Neural cell (in vitro differentiated cells): ENCODE data around the gene BTBD1.

Source experiments
- CTCF ChIP-seq: fragments of 450-650 bp; IDR thresholded peaks from 2 replicates; pipeline ENCODE4 v1.5.1; 2014; ENCODE audit warnings: antibody characterized with exemption, mild to moderate bottlenecking, moderate library complexity; ENCODE audit not compliant: poor library complexity, severe bottlenecking
- EZH2 ChIP-seq: fragments of 200-600, 300-800 bp; shearing (Covaris generic), sonication (generic); IDR thresholded peaks from 2 replicates; pipeline ENCODE4 v1.6.1; 2014; ENCODE audit warnings: antibody characterized with exemption, low read length, borderline replicate concordance, mild to moderate bottlenecking; ENCODE audit not compliant: insufficient read depth, poor library complexity, severe bottlenecking
- REST ChIP-seq: IDR thresholded peaks from 2 replicates; pipeline ENCODE4 v1.6.1; 2012; ENCODE audit warnings: borderline replicate concordance
- TAF1 ChIP-seq: IDR thresholded peaks from 2 replicates; pipeline ENCODE4 v1.6.1; 2012; ENCODE audit warnings: low read depth

- TF ChIP-seq CTCF (no peak), EZH2 (no peak), TAF1 (no peak), REST (no peak)
Observed at GRCh38 chr15:83067638-83067962, 548 bp upstream of the BTBD1 start.
